Peyer's patch (tissue), 4 donors: Measurements from ENCODE around the gene SUMO1. TPM values are rescaled to one million over a fixed set of nuclear protein-coding genes. Genes with fewer than 3 reads are reported as not detected.
A peak's percentile ranks its signal among the peaks of the same experiment; 100 is the strongest.
"Not testable (repeated sequence)": the region's sequence is repeated elsewhere in the genome, so short reads cannot be mapped to it uniquely, and the experiment has no call there.

ENCODE experiments used
- DNase-seq, 3 donors: peaks; one replicate each; pipeline ENCODE4 v3.0.0-alpha.2; 2017 to 2019
- H3K27ac ChIP-seq, 4 donors: fragments of 200-600 bp; sonication (generic); one replicate each; pipeline ENCODE4 v1.5.1; 2016 to 2019
- H3K27me3 ChIP-seq, 2 donors: fragments of 200-600 bp; sonication (generic); one replicate each; pipeline ENCODE4 v1.5.1; 2019
- H3K36me3 ChIP-seq, 3 donors: fragments of 200-600 bp; sonication (generic); one replicate each; pipeline ENCODE4 v1.5.1; 2016 to 2019
- H3K4me1 ChIP-seq, 4 donors: fragments of 200-600 bp; sonication (generic); one replicate each; pipeline ENCODE4 v1.5.1; 2016 to 2019
- H3K4me3 ChIP-seq, 4 donors: fragments of 200-600 bp; sonication (generic); 1 replicate in 3 of 4; 2 replicates in 1 of 4; pipeline ENCODE4 v1.5.1; 2016 to 2019; ENCODE audit warnings: mild to moderate bottlenecking in 1 of 4
- H3K9me3 ChIP-seq, 4 donors: fragments of 200-600 bp; sonication (generic); one replicate each; pipeline ENCODE4 v1.5.1; 2016 to 2019; ENCODE audit warnings: mild to moderate bottlenecking in 1 of 4
- CTCF ChIP-seq, 6 experiments: fragments of 450-650 bp in 4 of 6; fragments of 200-600 bp in 2 of 6; sonication (generic) in 1 of 6; IDR thresholded peaks; one replicate each; pipeline ENCODE4 v1.5.1; 2017 to 2019; ENCODE audit warnings: antibody characterized with exemption in 6 of 6, mild to moderate bottlenecking in 3 of 6, moderate library complexity in 1 of 6
- POLR2A ChIP-seq, 2 donors: fragments of 450-650 bp; IDR thresholded peaks; one replicate each; pipeline ENCODE4 v1.5.1; 2017; ENCODE audit warnings: antibody characterized with exemption in 2 of 2, mild to moderate bottlenecking in 2 of 2, moderate library complexity in 2 of 2
- total RNA-seq, 4 donors: library from RNA; depleted of rRNA; stranded (reverse); fragments of >200 nt; gene quantifications; one replicate each; pipeline ENCODE4 v1.1.0, GENCODE V29; 2016

The SUMO1 gene
- total RNA-seq, 4 donors from 2014 or later: 41.9 to 80.6 (median 58.8) TPM

DNA sequence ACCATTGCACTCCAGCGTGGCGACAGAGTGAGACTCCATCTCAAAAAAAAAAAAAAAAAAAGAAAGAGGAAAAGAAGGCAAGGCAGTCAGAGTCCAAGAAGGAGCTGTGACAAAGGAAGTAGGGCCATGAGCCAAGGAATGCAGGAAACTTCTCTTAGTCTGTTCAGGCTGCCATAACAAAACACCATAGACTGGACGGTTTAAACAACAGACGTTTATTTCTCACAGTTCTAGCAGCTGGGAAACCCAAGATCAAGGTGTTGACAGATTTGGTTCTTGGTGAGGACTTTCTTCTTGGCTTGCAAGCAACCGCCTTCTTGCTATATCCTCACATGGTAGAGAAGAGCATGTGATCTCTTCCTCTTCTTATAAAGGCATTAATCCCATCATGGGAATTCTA, 13.1 kb upstream of the SUMO1 start:
- H3K36me3 ChIP-seq: no peaks in the 10 kb centered on the region
- H3K27ac ChIP-seq: no peak overlapping the region
- no peaks in the 10 kb centered on the region for H3K9me3 ChIP-seq
- no peak for DNase-seq
- TF ChIP-seq CTCF (IDR thresholded peaks at IDR 0.05): no peak
- TF ChIP-seq POLR2A (IDR thresholded peaks at IDR 0.05): no peak
- H3K27me3 ChIP-seq: no peaks in the 10 kb centered on the region
- no peaks in the 10 kb centered on the region for H3K4me1 ChIP-seq
- H3K4me3 ChIP-seq: no peak overlapping the region

GRCh38 chr2:202249521-202250253, 11.3 kb upstream of the SUMO1 start:
- Histone ChIP-seq H3K27ac (no peak overlapping the region), H3K9me3 (no peaks in the 10 kb centered on the region), H3K27me3 (no peaks in the 10 kb centered on the region), H3K36me3 (no peaks in the 10 kb centered on the region), H3K4me1 (no peaks in the 10 kb centered on the region), H3K4me3 (no peak overlapping the region)
- no peak for DNase-seq
- TF ChIP-seq CTCF (IDR thresholded peaks at IDR 0.05) (no peak), POLR2A (IDR thresholded peaks at IDR 0.05) (no peak)

GRCh38 chr2:202247710-202248109, 9.3 kb upstream of the SUMO1 start:
- H3K4me1 ChIP-seq, H3K27ac ChIP-seq, DNase-seq, H3K4me3 ChIP-seq, H3K9me3 ChIP-seq, H3K27me3 ChIP-seq, H3K36me3 ChIP-seq: not testable (repeated sequence)

DNA sequence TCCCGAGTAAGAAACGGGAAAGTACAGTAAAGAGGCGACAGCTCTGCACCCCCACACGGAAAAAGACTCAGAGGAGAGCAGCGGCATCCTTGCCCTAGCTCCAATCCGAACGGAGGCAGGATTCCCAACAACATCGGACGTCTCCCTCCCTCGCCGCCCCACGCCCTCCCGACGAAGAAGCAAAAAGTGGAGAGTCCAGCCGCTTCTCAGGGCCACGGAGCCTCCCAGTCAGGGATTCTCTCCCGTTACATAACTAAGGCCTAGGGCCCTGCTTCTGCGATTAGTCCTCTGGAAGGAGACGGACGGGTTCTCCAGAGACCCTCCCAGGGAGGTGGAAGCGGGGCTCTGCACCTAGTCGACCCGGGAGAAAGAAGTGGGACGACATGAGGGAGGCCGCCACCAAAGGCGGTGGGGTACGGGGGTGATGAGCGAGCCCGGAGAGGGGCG, 587 bp downstream of the SUMO1 start:
- Histone ChIP-seq H3K27ac (peak overlapping the region; percentile 83 to 87 (median 86)), H3K36me3 (no peaks in the 10 kb centered on the region), H3K4me3 (peak overlapping the region; percentile 64 to 87 (median 76)), H3K4me1 (peaks cover 0 to 14% (median 6%) of the 10 kb centered on the region in 4 donors), H3K9me3 (no peaks in the 10 kb centered on the region), H3K27me3 (no peaks in the 10 kb centered on the region)
- TF ChIP-seq POLR2A (IDR thresholded peaks at IDR 0.05) (no peak), CTCF (IDR thresholded peaks at IDR 0.05) (no peak)
- DNase-seq: peak; percentile 19 to 62 (median 49)

GRCh38 chr2:202221873-202222272, 16.5 kb downstream of the SUMO1 start:
- no peak for DNase-seq
- Histone ChIP-seq H3K27me3 (no peaks in the 10 kb centered on the region), H3K4me3 (no peak overlapping the region), H3K27ac (no peak overlapping the region), H3K36me3 (peaks cover 0 to 25% (median 0%) of the 10 kb centered on the region in 3 donors), H3K4me1 (no peaks in the 10 kb centered on the region), H3K9me3 (no peaks in the 10 kb centered on the region)
- no peak for TF ChIP-seq POLR2A (IDR thresholded peaks at IDR 0.05)

DNA sequence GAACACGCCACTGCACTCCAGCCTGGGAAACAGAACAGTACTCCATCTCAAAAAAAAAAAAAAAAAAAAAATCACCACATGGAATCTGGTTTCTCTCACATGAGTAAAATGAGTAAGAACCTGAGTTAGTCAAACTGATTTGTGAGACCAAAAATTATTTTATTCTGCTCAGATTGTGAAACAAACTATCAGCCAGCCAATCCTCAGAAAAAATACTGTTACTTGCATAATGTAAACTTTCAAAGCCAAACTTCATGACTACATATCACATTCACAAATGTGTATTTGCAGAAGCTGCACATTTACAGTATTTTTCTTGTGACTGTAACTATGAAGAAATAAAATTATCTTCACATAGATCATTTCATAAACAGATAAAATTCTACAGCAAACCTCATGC, 23.2 kb downstream of the SUMO1 start:
- Histone ChIP-seq H3K9me3 (no peaks in the 10 kb centered on the region), H3K4me1 (no peaks in the 10 kb centered on the region), H3K27ac (no peak overlapping the region), H3K36me3 (peaks cover 0 to 40% (median 0%) of the 10 kb centered on the region in 3 donors), H3K27me3 (no peaks in the 10 kb centered on the region), H3K4me3 (no peak overlapping the region)
- TF ChIP-seq CTCF (IDR thresholded peaks at IDR 0.05) (no peak), POLR2A (IDR thresholded peaks at IDR 0.05) (no peak)
- DNase-seq: no peak
